Gastrocnemius medialis (tissue), 4 donors: ENCODE data around the gene GDF10.

Source experiments
- CTCF ChIP-seq, 5 experiments: fragments of 450-650 bp in 3 of 5; fragments of 200-600 bp in 2 of 5; sonication (generic) in 2 of 5; IDR thresholded peaks in 4 of 5; conservative IDR thresholded peaks in 1 of 5; 1 replicate in 4 of 5; 2 replicates in 1 of 5; pipeline ENCODE4 v1.5.1; 2016 to 2019; ENCODE audit warnings: antibody characterized with exemption in 5 of 5, mild to moderate bottlenecking in 3 of 5, moderate library complexity in 3 of 5
- POLR2A ChIP-seq, 2 donors: fragments of 450-650 bp; IDR thresholded peaks; one replicate each; pipeline ENCODE4 v1.6.1; 2017; ENCODE audit warnings: antibody characterized with exemption in 2 of 2, mild to moderate bottlenecking in 2 of 2, moderate library complexity in 2 of 2

GRCh38 chr10:47283848-47284247, 16.1 kb upstream of the GDF10 start:
- TF ChIP-seq CTCF (IDR thresholded peaks at IDR 0.05 in 4 of 5, conservative IDR thresholded peaks at IDR 0.05 in 1 of 5) (no peak), POLR2A (IDR thresholded peaks at IDR 0.05) (no peak)
